Breast epithelium (tissue), 3 donors: ENCODE data around the gene EPHA6.

ENCODE experiments used
- POLR2AphosphoS5 ChIP-seq, 3 donors: sonication (generic); formaldehyde crosslinking; IDR thresholded peaks; one replicate each; pipeline ENCODE4 v1.6.1; 2017; ENCODE audit warnings: antibody characterized with exemption in 3 of 3
- TF ChIP-seq, protein P1 (sequence below), 3 donors: fragments of 450-650 bp; IDR thresholded peaks; one replicate each; pipeline ENCODE4 v1.5.1; 2016 to 2017; ENCODE audit warnings: antibody characterized with exemption in 3 of 3, mild to moderate bottlenecking in 3 of 3, moderate library complexity in 3 of 3

- TF ChIP-seq, protein P1, sequence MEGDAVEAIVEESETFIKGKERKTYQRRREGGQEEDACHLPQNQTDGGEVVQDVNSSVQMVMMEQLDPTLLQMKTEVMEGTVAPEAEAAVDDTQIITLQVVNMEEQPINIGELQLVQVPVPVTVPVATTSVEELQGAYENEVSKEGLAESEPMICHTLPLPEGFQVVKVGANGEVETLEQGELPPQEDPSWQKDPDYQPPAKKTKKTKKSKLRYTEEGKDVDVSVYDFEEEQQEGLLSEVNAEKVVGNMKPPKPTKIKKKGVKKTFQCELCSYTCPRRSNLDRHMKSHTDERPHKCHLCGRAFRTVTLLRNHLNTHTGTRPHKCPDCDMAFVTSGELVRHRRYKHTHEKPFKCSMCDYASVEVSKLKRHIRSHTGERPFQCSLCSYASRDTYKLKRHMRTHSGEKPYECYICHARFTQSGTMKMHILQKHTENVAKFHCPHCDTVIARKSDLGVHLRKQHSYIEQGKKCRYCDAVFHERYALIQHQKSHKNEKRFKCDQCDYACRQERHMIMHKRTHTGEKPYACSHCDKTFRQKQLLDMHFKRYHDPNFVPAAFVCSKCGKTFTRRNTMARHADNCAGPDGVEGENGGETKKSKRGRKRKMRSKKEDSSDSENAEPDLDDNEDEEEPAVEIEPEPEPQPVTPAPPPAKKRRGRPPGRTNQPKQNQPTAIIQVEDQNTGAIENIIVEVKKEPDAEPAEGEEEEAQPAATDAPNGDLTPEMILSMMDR (IDR thresholded peaks at IDR 0.05), result no peak
- no peak for TF ChIP-seq POLR2AphosphoS5 (IDR thresholded peaks at IDR 0.05)
Observed at GRCh38 chr3:97301114-97301513, 486.7 kb downstream of the EPHA6 start.
